Panc1 (cell line): ENCODE data around the gene IHH.

Source experiments
- POLR2AphosphoS5 ChIP-seq: IDR thresholded peaks from 2 replicates; pipeline ENCODE4 v1.6.1; 2012; ENCODE audit warnings: mild to moderate bottlenecking, low read depth, low read length, moderate library complexity
- SIN3A ChIP-seq: IDR thresholded peaks from 2 replicates; pipeline ENCODE4 v1.6.1; 2012; ENCODE audit warnings: low read depth, mild to moderate bottlenecking, low read length, moderate library complexity, borderline replicate concordance; ENCODE audit not compliant: insufficient read depth
- TF ChIP-seq, protein P1 (sequence below): fragments of 450-650 bp; IDR thresholded peaks from 2 replicates; pipeline ENCODE4 v1.5.1; 2017; ENCODE audit warnings: mild to moderate bottlenecking
- TF ChIP-seq, protein P2 (sequence below), 2 experiments: IDR thresholded peaks; 2 replicates each; pipeline ENCODE4 v1.6.1; 2011 to 2012; ENCODE audit warnings: low read depth in 2 of 2, control low read depth in 1 of 2, low read length in 1 of 2, mild to moderate bottlenecking in 1 of 2, moderate library complexity in 1 of 2; ENCODE audit not compliant: insufficient read depth in 1 of 2

DNA sequence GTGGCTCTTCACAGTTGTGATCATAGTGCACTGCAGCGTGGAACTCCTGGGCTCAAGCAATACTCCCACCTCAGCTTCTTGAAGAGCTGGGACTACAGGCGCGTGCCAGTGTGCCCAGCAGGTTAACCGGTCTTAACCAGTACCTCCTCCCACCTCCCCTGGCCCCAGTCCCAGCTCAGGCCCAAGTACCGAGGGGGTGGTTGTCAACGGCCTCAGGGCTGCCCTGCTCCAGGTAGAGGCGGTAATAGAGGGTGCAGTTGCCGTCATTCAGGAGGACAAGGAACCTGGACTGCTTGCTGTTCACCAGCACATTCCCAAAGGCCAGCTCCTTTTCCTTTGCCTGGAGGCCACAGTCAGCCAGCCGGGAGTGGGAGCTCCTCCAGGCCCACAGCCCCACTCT is 39.1 kb downstream of the IHH start:
- TF ChIP-seq, protein P1, sequence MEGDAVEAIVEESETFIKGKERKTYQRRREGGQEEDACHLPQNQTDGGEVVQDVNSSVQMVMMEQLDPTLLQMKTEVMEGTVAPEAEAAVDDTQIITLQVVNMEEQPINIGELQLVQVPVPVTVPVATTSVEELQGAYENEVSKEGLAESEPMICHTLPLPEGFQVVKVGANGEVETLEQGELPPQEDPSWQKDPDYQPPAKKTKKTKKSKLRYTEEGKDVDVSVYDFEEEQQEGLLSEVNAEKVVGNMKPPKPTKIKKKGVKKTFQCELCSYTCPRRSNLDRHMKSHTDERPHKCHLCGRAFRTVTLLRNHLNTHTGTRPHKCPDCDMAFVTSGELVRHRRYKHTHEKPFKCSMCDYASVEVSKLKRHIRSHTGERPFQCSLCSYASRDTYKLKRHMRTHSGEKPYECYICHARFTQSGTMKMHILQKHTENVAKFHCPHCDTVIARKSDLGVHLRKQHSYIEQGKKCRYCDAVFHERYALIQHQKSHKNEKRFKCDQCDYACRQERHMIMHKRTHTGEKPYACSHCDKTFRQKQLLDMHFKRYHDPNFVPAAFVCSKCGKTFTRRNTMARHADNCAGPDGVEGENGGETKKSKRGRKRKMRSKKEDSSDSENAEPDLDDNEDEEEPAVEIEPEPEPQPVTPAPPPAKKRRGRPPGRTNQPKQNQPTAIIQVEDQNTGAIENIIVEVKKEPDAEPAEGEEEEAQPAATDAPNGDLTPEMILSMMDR: no peak
- TF ChIP-seq, protein P2, sequence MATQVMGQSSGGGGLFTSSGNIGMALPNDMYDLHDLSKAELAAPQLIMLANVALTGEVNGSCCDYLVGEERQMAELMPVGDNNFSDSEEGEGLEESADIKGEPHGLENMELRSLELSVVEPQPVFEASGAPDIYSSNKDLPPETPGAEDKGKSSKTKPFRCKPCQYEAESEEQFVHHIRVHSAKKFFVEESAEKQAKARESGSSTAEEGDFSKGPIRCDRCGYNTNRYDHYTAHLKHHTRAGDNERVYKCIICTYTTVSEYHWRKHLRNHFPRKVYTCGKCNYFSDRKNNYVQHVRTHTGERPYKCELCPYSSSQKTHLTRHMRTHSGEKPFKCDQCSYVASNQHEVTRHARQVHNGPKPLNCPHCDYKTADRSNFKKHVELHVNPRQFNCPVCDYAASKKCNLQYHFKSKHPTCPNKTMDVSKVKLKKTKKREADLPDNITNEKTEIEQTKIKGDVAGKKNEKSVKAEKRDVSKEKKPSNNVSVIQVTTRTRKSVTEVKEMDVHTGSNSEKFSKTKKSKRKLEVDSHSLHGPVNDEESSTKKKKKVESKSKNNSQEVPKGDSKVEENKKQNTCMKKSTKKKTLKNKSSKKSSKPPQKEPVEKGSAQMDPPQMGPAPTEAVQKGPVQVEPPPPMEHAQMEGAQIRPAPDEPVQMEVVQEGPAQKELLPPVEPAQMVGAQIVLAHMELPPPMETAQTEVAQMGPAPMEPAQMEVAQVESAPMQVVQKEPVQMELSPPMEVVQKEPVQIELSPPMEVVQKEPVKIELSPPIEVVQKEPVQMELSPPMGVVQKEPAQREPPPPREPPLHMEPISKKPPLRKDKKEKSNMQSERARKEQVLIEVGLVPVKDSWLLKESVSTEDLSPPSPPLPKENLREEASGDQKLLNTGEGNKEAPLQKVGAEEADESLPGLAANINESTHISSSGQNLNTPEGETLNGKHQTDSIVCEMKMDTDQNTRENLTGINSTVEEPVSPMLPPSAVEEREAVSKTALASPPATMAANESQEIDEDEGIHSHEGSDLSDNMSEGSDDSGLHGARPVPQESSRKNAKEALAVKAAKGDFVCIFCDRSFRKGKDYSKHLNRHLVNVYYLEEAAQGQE (IDR thresholded peaks at IDR 0.05; ENCODE audit: insufficient read depth in 1 of 2, low read depth in 2 of 2, low read length in 1 of 2): no peak
- TF ChIP-seq POLR2AphosphoS5 (no peak), SIN3A (no peak)
